ENCODE data around the gene HNRNPH2.
A peak's percentile ranks its signal among the peaks of the same experiment; 100 is the strongest.

Gene HNRNPH2

DNA sequence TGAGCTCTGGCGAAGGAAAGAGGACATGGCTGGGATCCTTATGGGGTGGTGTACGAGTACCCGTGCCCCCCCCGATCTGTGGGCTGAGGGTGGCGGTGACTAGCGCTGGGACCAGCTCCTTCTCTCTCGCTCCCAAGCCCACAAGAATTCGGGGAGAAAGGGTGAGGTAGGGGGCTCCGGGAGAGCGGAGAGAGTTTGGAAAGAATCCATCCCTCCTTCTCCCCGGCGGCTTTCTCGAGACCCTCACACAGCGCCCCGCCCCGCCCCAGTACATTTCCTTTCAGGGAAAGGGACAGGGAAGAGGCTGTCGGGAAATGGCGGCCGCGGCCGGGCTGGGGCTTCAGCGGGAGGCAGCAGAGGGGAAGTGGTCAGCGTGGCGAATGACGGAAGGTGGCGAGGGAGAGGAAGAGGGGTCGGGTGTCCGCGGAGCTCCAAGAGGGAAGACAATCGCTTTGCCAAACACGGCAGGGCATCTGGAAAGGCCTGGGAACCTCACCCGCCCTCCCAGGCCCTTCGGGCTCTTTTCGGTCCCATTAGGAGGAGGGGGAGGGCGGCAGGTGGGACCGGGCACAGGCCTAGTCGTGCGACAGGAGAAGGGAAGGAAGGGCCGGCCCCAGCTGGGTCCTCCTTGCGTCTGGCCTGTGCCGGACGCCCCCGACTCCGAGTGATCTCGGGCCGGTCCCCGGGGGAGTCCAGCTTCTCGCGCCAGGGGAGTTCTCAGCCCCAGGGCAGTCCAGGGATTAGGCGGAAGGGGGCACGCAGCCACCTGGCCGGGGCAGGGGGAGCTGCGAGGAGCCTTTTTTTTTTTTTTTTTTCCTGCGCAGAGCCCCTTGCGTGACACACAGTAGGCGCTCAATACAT, 10.2 kb downstream of the HNRNPH2 start:
- H3K27ac ChIP-seq (ENCODE audit: low read depth, low read length), result peak overlapping the region; percentile 68
- peaks cover 10% of the 10 kb centered on the region for H3K36me3 ChIP-seq (ENCODE audit: insufficient read depth, low read length)
- WGBS, result 3% methylated on average over 45 of the region's 56 CpGs
- no peaks in the 10 kb centered on the region for H3K9me3 ChIP-seq (ENCODE audit: insufficient read depth, low read depth, low read length)
- H3K9ac ChIP-seq (ENCODE audit: low read depth, low read length), result peak overlapping the region; percentile 94
- H3K4me3 ChIP-seq (ENCODE audit: low read length), result peak overlapping the region; percentile 80
- no peaks in the 10 kb centered on the region for H3K27me3 ChIP-seq (ENCODE audit: insufficient read depth, low read length)
- H3K4me1 ChIP-seq (ENCODE audit: insufficient read depth, low read length), result peaks cover 3% of the 10 kb centered on the region; the same call in 1 of the 2 replicates

DNA sequence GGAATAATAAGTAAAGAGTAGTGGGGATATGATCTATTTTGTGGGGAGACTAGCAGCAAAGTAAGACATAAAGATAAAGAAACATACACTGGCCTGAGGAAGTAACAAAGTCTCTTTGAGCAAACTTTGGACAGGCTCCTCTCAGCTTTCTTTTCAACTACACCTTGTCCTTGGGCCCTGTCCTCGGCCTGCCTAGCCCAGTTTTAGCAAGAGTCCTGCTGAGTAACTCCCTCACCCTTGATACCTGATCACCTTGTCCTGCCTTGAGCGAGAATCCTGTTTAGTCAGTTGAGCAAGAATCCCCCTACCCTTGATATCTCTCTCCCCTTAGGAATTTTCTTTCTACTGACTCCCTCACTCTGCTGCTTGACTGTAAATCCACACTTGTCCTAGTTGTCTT, 11.5 kb downstream of the HNRNPH2 start:
- Histone ChIP-seq H3K4me3 (ENCODE audit: low read length) (no peak overlapping the region), H3K27ac (ENCODE audit: low read depth, low read length) (no peak overlapping the region), H3K36me3 (ENCODE audit: insufficient read depth, low read length) (peaks cover 6% of the 10 kb centered on the region), H3K9ac (ENCODE audit: low read depth, low read length) (no peak overlapping the region), H3K4me1 (ENCODE audit: insufficient read depth, low read length) (peaks cover 3% of the 10 kb centered on the region; the same call in 1 of the 2 replicates), H3K9me3 (ENCODE audit: insufficient read depth, low read depth, low read length) (no peaks in the 10 kb centered on the region), H3K27me3 (ENCODE audit: insufficient read depth, low read length) (no peaks in the 10 kb centered on the region)
- WGBS, result 90% methylated on average over 2 of the region's 2 CpGs

DNA sequence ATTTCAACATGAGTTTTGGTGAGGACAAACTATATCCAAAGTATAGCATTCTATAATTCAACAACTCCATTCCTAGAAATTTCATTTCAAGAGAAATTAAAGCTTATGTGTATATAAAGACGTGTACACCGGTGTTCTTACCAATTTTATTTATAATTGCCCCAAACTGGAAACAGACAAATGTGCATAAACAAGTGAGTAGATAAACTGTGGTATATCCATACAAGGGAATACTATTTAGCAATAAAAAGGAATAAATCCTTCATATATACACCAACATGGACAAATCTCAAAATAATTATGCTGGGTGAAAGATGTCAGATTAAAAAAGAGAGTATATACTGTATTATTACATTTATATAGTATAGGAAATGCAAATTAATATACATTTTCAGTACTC, 19.9 kb downstream of the HNRNPH2 start:
- no CpG with 5 or more reads among the region's 2 CpGs for WGBS
- no peaks in the 10 kb centered on the region for H3K27me3 ChIP-seq (ENCODE audit: insufficient read depth, low read length)
- no peak overlapping the region for H3K9ac ChIP-seq (ENCODE audit: low read depth, low read length)
- peaks cover 61% of the 10 kb centered on the region for H3K36me3 ChIP-seq (ENCODE audit: insufficient read depth, low read length)
- H3K4me1 ChIP-seq (ENCODE audit: insufficient read depth, low read length), result no peaks in the 10 kb centered on the region
- H3K4me3 ChIP-seq (ENCODE audit: low read length), result no peak overlapping the region
- no peak overlapping the region for H3K27ac ChIP-seq (ENCODE audit: low read depth, low read length)
- H3K9me3 ChIP-seq (ENCODE audit: insufficient read depth, low read depth, low read length), result peaks cover 9% of the 10 kb centered on the region; the same call in 1 of the 2 replicates

DNA sequence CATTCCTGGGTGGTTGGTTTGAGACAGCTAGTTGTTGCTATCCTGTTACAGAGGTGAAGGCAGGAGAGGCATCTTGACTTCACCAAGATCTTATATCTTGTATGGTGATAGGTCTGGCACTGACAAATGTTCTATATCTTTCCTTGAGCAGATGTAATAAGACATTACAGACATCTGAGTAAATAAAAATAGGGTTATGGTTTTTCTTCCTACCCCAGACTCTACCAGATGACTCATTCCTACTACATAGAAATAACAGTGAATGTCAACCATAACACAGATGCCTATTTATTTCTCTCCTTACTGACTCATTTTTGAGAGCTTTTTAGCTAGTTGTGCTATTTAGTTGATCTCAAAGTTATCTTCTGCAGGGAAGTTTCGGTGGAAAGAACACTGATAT, 21.9 kb downstream of the HNRNPH2 start:
- no peak overlapping the region for H3K4me3 ChIP-seq (ENCODE audit: low read length)
- H3K27me3 ChIP-seq (ENCODE audit: insufficient read depth, low read length), result no peaks in the 10 kb centered on the region
- H3K27ac ChIP-seq (ENCODE audit: low read depth, low read length), result no peak overlapping the region
- peaks cover 11% of the 10 kb centered on the region; the same call in 1 of the 2 replicates for H3K9me3 ChIP-seq (ENCODE audit: insufficient read depth, low read depth, low read length)
- H3K4me1 ChIP-seq (ENCODE audit: insufficient read depth, low read length), result no peaks in the 10 kb centered on the region
- H3K9ac ChIP-seq (ENCODE audit: low read depth, low read length), result no peak overlapping the region
- H3K36me3 ChIP-seq (ENCODE audit: insufficient read depth, low read length), result peaks cover 53% of the 10 kb centered on the region
- WGBS, result 92% methylated on average over 1 of the region's 1 CpG

GRCh38 chrX:101430457-101431078, 22.5 kb downstream of the HNRNPH2 start:
- Histone ChIP-seq H3K27ac (ENCODE audit: low read depth, low read length) (no peak overlapping the region), H3K4me3 (ENCODE audit: low read length) (no peak overlapping the region), H3K4me1 (ENCODE audit: insufficient read depth, low read length) (no peaks in the 10 kb centered on the region), H3K27me3 (ENCODE audit: insufficient read depth, low read length) (no peaks in the 10 kb centered on the region), H3K9me3 (ENCODE audit: insufficient read depth, low read depth, low read length) (peaks cover 11% of the 10 kb centered on the region; the same call in 1 of the 2 replicates), H3K36me3 (ENCODE audit: insufficient read depth, low read length) (peaks cover 50% of the 10 kb centered on the region), H3K9ac (ENCODE audit: low read depth, low read length) (no peak overlapping the region)
- 100% methylated on average over 2 of the region's 2 CpGs for WGBS

DNA sequence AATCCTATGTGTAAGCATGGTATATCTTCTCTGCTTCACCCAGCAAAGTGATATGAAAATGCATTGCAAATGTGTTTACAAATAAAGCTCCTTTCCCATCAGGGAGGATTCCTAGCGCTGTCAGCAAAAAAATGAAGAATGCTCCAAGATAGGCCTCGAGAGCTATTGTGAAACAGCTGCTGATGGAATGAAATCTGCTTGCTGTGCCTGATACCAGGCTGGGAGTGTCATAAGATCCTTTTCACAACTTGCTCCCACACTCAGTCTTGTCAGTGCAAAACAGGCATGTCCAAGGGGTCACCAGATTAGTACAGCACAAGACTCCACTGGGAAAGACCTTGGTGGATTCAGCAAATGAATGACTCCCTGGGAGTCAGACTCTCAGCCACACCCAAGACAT, 34.1 kb downstream of the HNRNPH2 start:
- no peak overlapping the region for H3K9ac ChIP-seq (ENCODE audit: low read depth, low read length)
- no peak overlapping the region for H3K27ac ChIP-seq (ENCODE audit: low read depth, low read length)
- H3K4me1 ChIP-seq (ENCODE audit: insufficient read depth, low read length), result no peaks in the 10 kb centered on the region
- no peak overlapping the region for H3K4me3 ChIP-seq (ENCODE audit: low read length)
- no peaks in the 10 kb centered on the region for H3K9me3 ChIP-seq (ENCODE audit: insufficient read depth, low read depth, low read length)
- WGBS, result 91% methylated on average over 2 of the region's 2 CpGs
- H3K27me3 ChIP-seq (ENCODE audit: insufficient read depth, low read length), result no peaks in the 10 kb centered on the region
- H3K36me3 ChIP-seq (ENCODE audit: insufficient read depth, low read length), result peaks cover 17% of the 10 kb centered on the region

GRCh38 chrX:101449279-101449678, 41.3 kb downstream of the HNRNPH2 start:
- H3K4me1 ChIP-seq (ENCODE audit: insufficient read depth, low read length), result no peaks in the 10 kb centered on the region
- 0 out of 2 replicates have a peak, but pooled peaks cover 3% of the 10 kb centered on the region for H3K36me3 ChIP-seq (ENCODE audit: insufficient read depth, low read length)
- no peaks in the 10 kb centered on the region for H3K27me3 ChIP-seq (ENCODE audit: insufficient read depth, low read length)
- H3K9ac ChIP-seq (ENCODE audit: low read depth, low read length), result no peak overlapping the region
- H3K9me3 ChIP-seq (ENCODE audit: insufficient read depth, low read depth, low read length), result no peaks in the 10 kb centered on the region
- no CpG with 5 or more reads among the region's 1 CpG for WGBS
- no peak overlapping the region for H3K4me3 ChIP-seq (ENCODE audit: low read length)
- no peak overlapping the region for H3K27ac ChIP-seq (ENCODE audit: low read depth, low read length)

DNA sequence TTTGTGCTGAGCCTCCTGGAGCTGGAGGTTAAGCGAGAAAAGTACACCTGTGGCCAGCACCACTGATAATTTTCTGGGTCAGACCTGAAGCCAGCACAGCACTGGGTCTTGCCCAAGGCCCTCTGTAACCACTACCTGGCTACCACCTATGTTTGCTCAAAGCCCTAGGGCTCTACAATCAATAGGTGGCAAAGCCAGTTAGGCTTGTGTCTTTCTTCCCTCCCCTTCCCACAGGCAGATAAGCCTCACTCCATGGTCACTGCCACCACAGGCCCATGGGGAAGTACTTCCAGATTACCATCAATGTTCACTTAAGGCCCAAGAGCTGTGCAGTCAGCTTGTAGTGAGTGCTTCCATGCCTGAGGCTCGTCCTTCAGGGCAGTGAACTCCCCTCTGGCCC, 42.1 kb downstream of the HNRNPH2 start:
- H3K9me3 ChIP-seq (ENCODE audit: insufficient read depth, low read depth, low read length), result no peaks in the 10 kb centered on the region
- 96% methylated on average over 2 of the region's 2 CpGs for WGBS
- no peaks in the 10 kb centered on the region for H3K27me3 ChIP-seq (ENCODE audit: insufficient read depth, low read length)
- H3K27ac ChIP-seq (ENCODE audit: low read depth, low read length), result no peak overlapping the region
- no peaks in the 10 kb centered on the region for H3K4me1 ChIP-seq (ENCODE audit: insufficient read depth, low read length)
- 0 out of 2 replicates have a peak, but pooled peaks cover 3% of the 10 kb centered on the region for H3K36me3 ChIP-seq (ENCODE audit: insufficient read depth, low read length)
- no peak overlapping the region for H3K9ac ChIP-seq (ENCODE audit: low read depth, low read length)
- H3K4me3 ChIP-seq (ENCODE audit: low read length), result no peak overlapping the region

GRCh38 chrX:101450961-101451360, 42.9 kb downstream of the HNRNPH2 start:
- Histone ChIP-seq H3K4me1 (ENCODE audit: insufficient read depth, low read length) (no peaks in the 10 kb centered on the region), H3K27ac (ENCODE audit: low read depth, low read length) (no peak overlapping the region), H3K36me3 (ENCODE audit: insufficient read depth, low read length) (0 out of 2 replicates have a peak, but pooled peaks cover 3% of the 10 kb centered on the region), H3K9me3 (ENCODE audit: insufficient read depth, low read depth, low read length) (no peaks in the 10 kb centered on the region), H3K27me3 (ENCODE audit: insufficient read depth, low read length) (no peaks in the 10 kb centered on the region), H3K4me3 (ENCODE audit: low read length) (no peak overlapping the region), H3K9ac (ENCODE audit: low read depth, low read length) (no peak overlapping the region)
- WGBS, result 84% methylated on average over 2 of the region's 2 CpGs

- no peak overlapping the region for H3K27ac ChIP-seq (ENCODE audit: low read depth, low read length)
- H3K4me1 ChIP-seq (ENCODE audit: insufficient read depth, low read length), result no peaks in the 10 kb centered on the region
- WGBS, result 100% methylated on average over 3 of the region's 3 CpGs
- H3K36me3 ChIP-seq (ENCODE audit: insufficient read depth, low read length), result 0 out of 2 replicates have a peak, but pooled peaks cover 2% of the 10 kb centered on the region
- no peak overlapping the region for H3K4me3 ChIP-seq (ENCODE audit: low read length)
- no peaks in the 10 kb centered on the region for H3K27me3 ChIP-seq (ENCODE audit: insufficient read depth, low read length)
- no peaks in the 10 kb centered on the region for H3K9me3 ChIP-seq (ENCODE audit: insufficient read depth, low read depth, low read length)
- H3K9ac ChIP-seq (ENCODE audit: low read depth, low read length), result no peak overlapping the region
These were observed 44.0 kb downstream of the HNRNPH2 start for GRCh38 chrX:101452056-101452455.

GRCh38 chrX:101460669-101461068, 52.6 kb downstream of the HNRNPH2 start:
- Histone ChIP-seq H3K9ac (ENCODE audit: low read depth, low read length) (no peak overlapping the region), H3K27me3 (ENCODE audit: insufficient read depth, low read length) (no peaks in the 10 kb centered on the region), H3K9me3 (ENCODE audit: insufficient read depth, low read depth, low read length) (no peaks in the 10 kb centered on the region), H3K4me3 (ENCODE audit: low read length) (no peak overlapping the region), H3K4me1 (ENCODE audit: insufficient read depth, low read length) (no peaks in the 10 kb centered on the region), H3K36me3 (ENCODE audit: insufficient read depth, low read length) (no peaks in the 10 kb centered on the region), H3K27ac (ENCODE audit: low read depth, low read length) (no peak overlapping the region)
- 88% methylated on average over 1 of the region's 1 CpG for WGBS
